ENCODE results near the gene ACSS1.

GRCh38 chr20:25035921-25036320, 22.0 kb downstream of the ACSS1 start:
- TF ChIP-seq POLR2A (IDR thresholded peaks at IDR 0.05), result no peak
- TF ChIP-seq CTCF (IDR thresholded peaks at IDR 0.05), result no peak
